Measurements from ENCODE around the gene HOXB8.

Gene HOXB8

DNA sequence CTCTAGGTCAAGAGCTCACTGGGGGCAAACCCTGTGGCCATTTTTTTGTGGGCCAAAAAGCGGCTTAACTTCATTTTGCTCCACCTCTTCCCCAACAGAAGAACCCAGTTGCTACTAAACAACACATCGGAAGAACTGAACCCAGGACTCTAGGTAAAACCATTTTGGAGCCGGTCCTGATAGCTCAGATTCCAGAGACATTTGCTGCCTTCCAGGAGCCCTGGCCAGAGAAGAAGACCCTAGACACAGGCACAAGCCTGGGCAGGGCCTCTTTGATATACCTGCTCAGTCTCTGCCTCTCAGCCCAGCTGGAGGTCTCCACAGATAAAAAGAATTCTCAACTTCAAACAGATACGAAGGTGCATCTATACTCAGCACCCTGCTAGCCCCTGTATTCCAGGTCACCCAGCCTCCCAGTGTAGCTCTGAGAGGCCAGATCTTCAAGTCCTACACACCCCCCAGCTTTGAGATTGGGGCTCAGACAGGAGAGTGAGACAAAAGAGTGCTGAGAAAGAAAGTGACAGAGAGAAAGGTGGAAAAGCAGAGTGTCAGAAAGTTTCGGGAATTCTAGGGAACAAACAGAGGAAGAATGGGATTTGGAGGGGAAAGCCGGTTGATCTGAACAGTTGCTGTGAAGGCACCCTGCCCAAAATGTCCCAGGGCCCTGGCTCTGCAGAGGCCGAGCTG is 17.6 kb upstream of the HOXB8 start:
- Histone ChIP-seq H3K23ac (ENCODE audit: low read length in 2 of 2) (no peak overlapping the region), H3K9me3 (ENCODE audit: control insufficient read depth, low read length) (peaks cover 6% of the 10 kb centered on the region), H3K79me1 (replicated peaks; ENCODE audit: low read length, poor library complexity, severe bottlenecking) (no peaks in the 10 kb centered on the region), H3K9ac (ENCODE audit: low read length) (no peak overlapping the region), H2BK120ac (ENCODE audit: low read depth, low read length) (no peak overlapping the region), H3K4me2 (ENCODE audit: low read length, poor library complexity, severe bottlenecking) (no peak overlapping the region), H3K4ac (ENCODE audit: low read depth in 1 of 2, low read length in 2 of 2) (no peak overlapping the region), H2BK12ac (ENCODE audit: low read length in 2 of 2) (no peak overlapping the region), H3K36me3 (ENCODE audit: control insufficient read depth in 1 of 2, insufficient read depth in 2 of 2, low read depth in 1 of 2, low read length in 2 of 2) (no peaks in the 10 kb centered on the region), H3K27ac (ENCODE audit: low read length, poor library complexity, severe bottlenecking) (no peak overlapping the region), H3K27me3 (ENCODE audit: control insufficient read depth in 1 of 2, insufficient read depth in 1 of 2, low read length in 2 of 2) (peaks cover 99 to 100% of the 10 kb centered on the region in 2 experiments), H2BK15ac (ENCODE audit: low read depth, poor library complexity, severe bottlenecking) (no peak overlapping the region), H2AK5ac (ENCODE audit: low read length, severe bottlenecking) (no peak overlapping the region), H3K18ac (ENCODE audit: low read depth in 1 of 2, low read length in 2 of 2) (no peak overlapping the region), H4K91ac (ENCODE audit: low read length) (no peak overlapping the region), H4K8ac (ENCODE audit: low read length) (no peak overlapping the region), H2BK5ac (ENCODE audit: low read depth, low read length, poor library complexity, severe bottlenecking) (no peak overlapping the region), H3K14ac (ENCODE audit: low read length in 2 of 2) (no peak overlapping the region), H3K4me3 (ENCODE audit: insufficient read depth in 1 of 2, low read depth in 1 of 2, low read length in 2 of 2) (no peak overlapping the region), H3K4me1 (ENCODE audit: control insufficient read depth, insufficient read depth, low read depth, low read length) (peaks cover 6% of the 10 kb centered on the region), H2AFZ (ENCODE audit: low read depth, low read length) (no peak overlapping the region)
- 65% methylated on average over 7 of the region's 7 CpGs for WGBS
- no peak for DNase-seq

GRCh38 chr17:48631693-48632578 is 16.8 kb upstream of the HOXB8 start:
- Histone ChIP-seq H3K23ac (ENCODE audit: low read length in 2 of 2) (no peak overlapping the region), H4K8ac (ENCODE audit: low read length) (no peak overlapping the region), H4K91ac (ENCODE audit: low read length) (no peak overlapping the region), H3K27me3 (ENCODE audit: control insufficient read depth in 1 of 2, insufficient read depth in 1 of 2, low read length in 2 of 2) (peaks cover 100% of the 10 kb centered on the region in 2 experiments), H3K18ac (ENCODE audit: low read depth in 1 of 2, low read length in 2 of 2) (no peak overlapping the region), H3K36me3 (ENCODE audit: control insufficient read depth in 1 of 2, insufficient read depth in 2 of 2, low read depth in 1 of 2, low read length in 2 of 2) (no peaks in the 10 kb centered on the region), H3K4me1 (ENCODE audit: control insufficient read depth, insufficient read depth, low read depth, low read length) (peaks cover 6% of the 10 kb centered on the region), H3K9me3 (ENCODE audit: control insufficient read depth, low read length) (peaks cover 6% of the 10 kb centered on the region), H2BK12ac (ENCODE audit: low read length in 2 of 2) (no peak overlapping the region), H2BK15ac (ENCODE audit: low read depth, poor library complexity, severe bottlenecking) (no peak overlapping the region), H3K4me3 (ENCODE audit: insufficient read depth in 1 of 2, low read depth in 1 of 2, low read length in 2 of 2) (no peak overlapping the region), H3K79me1 (replicated peaks; ENCODE audit: low read length, poor library complexity, severe bottlenecking) (no peaks in the 10 kb centered on the region), H3K27ac (ENCODE audit: low read length, poor library complexity, severe bottlenecking) (no peak overlapping the region), H3K4me2 (ENCODE audit: low read length, poor library complexity, severe bottlenecking) (no peak overlapping the region), H2AK5ac (ENCODE audit: low read length, severe bottlenecking) (no peak overlapping the region), H3K9ac (ENCODE audit: low read length) (no peak overlapping the region), H2AFZ (ENCODE audit: low read depth, low read length) (no peak overlapping the region), H2BK5ac (ENCODE audit: low read depth, low read length, poor library complexity, severe bottlenecking) (no peak overlapping the region), H3K4ac (ENCODE audit: low read depth in 1 of 2, low read length in 2 of 2) (no peak overlapping the region), H3K14ac (ENCODE audit: low read length in 2 of 2) (no peak overlapping the region), H2BK120ac (ENCODE audit: low read depth, low read length) (no peak overlapping the region)
- no peak for DNase-seq
- 67% methylated on average over 6 of the region's 7 CpGs for WGBS

GRCh38 chr17:48630925-48631692 is 16.0 kb upstream of the HOXB8 start:
- H3K18ac ChIP-seq (ENCODE audit: low read depth in 1 of 2, low read length in 2 of 2), result no peak overlapping the region
- no peaks in the 10 kb centered on the region for H3K79me1 ChIP-seq (replicated peaks; ENCODE audit: low read length, poor library complexity, severe bottlenecking)
- H3K9ac ChIP-seq (ENCODE audit: low read length), result no peak overlapping the region
- H4K8ac ChIP-seq (ENCODE audit: low read length), result no peak overlapping the region
- H3K4ac ChIP-seq (ENCODE audit: low read depth in 1 of 2, low read length in 2 of 2), result no peak overlapping the region
- H2BK120ac ChIP-seq (ENCODE audit: low read depth, low read length), result no peak overlapping the region
- H2BK5ac ChIP-seq (ENCODE audit: low read depth, low read length, poor library complexity, severe bottlenecking), result no peak overlapping the region
- H4K91ac ChIP-seq (ENCODE audit: low read length), result no peak overlapping the region
- no peaks in the 10 kb centered on the region for H3K36me3 ChIP-seq (ENCODE audit: control insufficient read depth in 1 of 2, insufficient read depth in 2 of 2, low read depth in 1 of 2, low read length in 2 of 2)
- H2BK15ac ChIP-seq (ENCODE audit: low read depth, poor library complexity, severe bottlenecking), result no peak overlapping the region
- H3K4me2 ChIP-seq (ENCODE audit: low read length, poor library complexity, severe bottlenecking), result no peak overlapping the region
- no peak for DNase-seq
- H3K9me3 ChIP-seq (ENCODE audit: control insufficient read depth, low read length), result peaks cover 6% of the 10 kb centered on the region
- H2BK12ac ChIP-seq (ENCODE audit: low read length in 2 of 2), result no peak overlapping the region
- no peak overlapping the region for H3K14ac ChIP-seq (ENCODE audit: low read length in 2 of 2)
- H3K27me3 ChIP-seq (ENCODE audit: control insufficient read depth in 1 of 2, insufficient read depth in 1 of 2, low read length in 2 of 2), result peaks cover 96 to 100% of the 10 kb centered on the region in 2 experiments
- H3K23ac ChIP-seq (ENCODE audit: low read length in 2 of 2), result no peak overlapping the region
- H3K27ac ChIP-seq (ENCODE audit: low read length, poor library complexity, severe bottlenecking), result no peak overlapping the region
- H3K4me3 ChIP-seq (ENCODE audit: insufficient read depth in 1 of 2, low read depth in 1 of 2, low read length in 2 of 2), result no peak overlapping the region
- no peak overlapping the region for H2AK5ac ChIP-seq (ENCODE audit: low read length, severe bottlenecking)
- H2AFZ ChIP-seq (ENCODE audit: low read depth, low read length), result no peak overlapping the region
- WGBS, result 42% methylated on average over 14 of the region's 15 CpGs
- H3K4me1 ChIP-seq (ENCODE audit: control insufficient read depth, insufficient read depth, low read depth, low read length), result peaks cover 12% of the 10 kb centered on the region

Data from mesenchymal stem cell (in vitro differentiated cells and primary cell).